Keratinocyte (primary cell): ENCODE results near the gene FCHSD1. TPM values are rescaled to one million over a fixed set of nuclear protein-coding genes. Genes with fewer than 3 reads are reported as not detected.

ENCODE experiments used
- DNase-seq: peaks from one replicate; pipeline ENCODE4 v3.0.0-alpha.2; 2011; ENCODE audit warnings: low read depth, missing footprints, low spot score
- FAIRE-seq: peaks from 2 replicates; lab custom pipeline; 2011; peaks lifted over from hg19 to GRCh38; lab: Jason Lieb, UNC
- H2AFZ ChIP-seq: 2 replicates; pipeline ENCODE4 v1.6.0; 2012; ENCODE audit warnings: low read length, control low read depth, inconsistent platforms; ENCODE audit not compliant: control insufficient read depth
- H3K27ac ChIP-seq: 2 replicates; pipeline ENCODE4 v1.5.1; 2011; ENCODE audit warnings: low read length; ENCODE audit not compliant: control insufficient read depth, insufficient read depth
- H3K27me3 ChIP-seq: 3 replicates; pipeline ENCODE4 v1.6.0; 2011; ENCODE audit warnings: low read length; ENCODE audit not compliant: control insufficient read depth, insufficient read depth; ENCODE audit errors: extremely low read depth
- H3K36me3 ChIP-seq, 2 experiments: 2 replicates in 1 of 2; 3 replicates in 1 of 2; pipeline ENCODE4 v1.5.1; 2011; ENCODE audit warnings: low read length in 2 of 2, mild to moderate bottlenecking in 1 of 2; ENCODE audit not compliant: control insufficient read depth in 2 of 2, insufficient read depth in 2 of 2; ENCODE audit errors: extremely low read depth in 1 of 2
- H3K4me1 ChIP-seq: 3 replicates; pipeline ENCODE4 v1.5.1; 2011; ENCODE audit warnings: low read length; ENCODE audit not compliant: control insufficient read depth, insufficient read depth; ENCODE audit errors: extremely low read depth
- H3K4me2 ChIP-seq: 3 replicates; pipeline ENCODE4 v1.6.0; 2011; ENCODE audit warnings: low read depth, low read length; ENCODE audit not compliant: control insufficient read depth, insufficient read depth; ENCODE audit errors: extremely low read depth
- H3K4me3 ChIP-seq, 3 experiments: fragments of 200-600 bp in 1 of 3; sonication (generic) in 1 of 3; 2 replicates in 2 of 3; 3 replicates in 1 of 3; pipeline ENCODE4 v1.5.1; 2011 to 2016; ENCODE audit warnings: low read length in 3 of 3, mild to moderate bottlenecking in 3 of 3, control low read depth in 2 of 3, inconsistent platforms in 1 of 3, low read depth in 1 of 3, mixed read lengths in 1 of 3, mixed run types in 1 of 3, moderate library complexity in 1 of 3; ENCODE audit not compliant: control insufficient read depth in 2 of 3, insufficient read depth in 2 of 3; ENCODE audit errors: extremely low read depth in 1 of 3
- H3K79me2 ChIP-seq: 2 replicates; pipeline ENCODE4 v1.6.0; 2012; ENCODE audit warnings: low read length; ENCODE audit not compliant: control insufficient read depth, insufficient read depth
- H3K9ac ChIP-seq: 3 replicates; pipeline ENCODE4 v1.6.0; 2011; ENCODE audit warnings: low read length; ENCODE audit not compliant: control insufficient read depth, insufficient read depth; ENCODE audit errors: extremely low read depth
- H3K9me1 ChIP-seq: 3 replicates; pipeline ENCODE4 v1.6.0; 2011; ENCODE audit warnings: low read length; ENCODE audit not compliant: control insufficient read depth, insufficient read depth; ENCODE audit errors: extremely low read depth
- H3K9me3 ChIP-seq: 2 replicates; pipeline ENCODE4 v1.5.1; 2012; ENCODE audit warnings: low read depth, low read length; ENCODE audit not compliant: control insufficient read depth
- H4K20me1 ChIP-seq: 3 replicates; pipeline ENCODE4 v1.6.0; 2011; ENCODE audit warnings: low read length; ENCODE audit not compliant: control insufficient read depth, insufficient read depth; ENCODE audit errors: extremely low read depth
- CTCF ChIP-seq, 3 experiments: IDR thresholded peaks in 1 of 3; conservative IDR thresholded peaks in 1 of 3; optimal IDR thresholded peaks in 1 of 3; 2 replicates in 2 of 3; 3 replicates in 1 of 3; pipeline versions ENCODE3 to v1.5.1; 2011; ENCODE audit warnings: low read length in 3 of 3, mild to moderate bottlenecking in 3 of 3, moderate library complexity in 2 of 3, control low read depth in 1 of 3, inconsistent platforms in 1 of 3; ENCODE audit not compliant: insufficient read depth in 2 of 3; ENCODE audit errors: extremely low read depth in 1 of 3
- EZH2 ChIP-seq: IDR thresholded peaks from one replicate; pipeline ENCODE4 v1.6.1; 2012; ENCODE audit warnings: inconsistent platforms, mild to moderate bottlenecking, low read length, moderate library complexity
- dilution Hi-C: fragments of 300-500 bp; cut with MboI; formaldehyde crosslinking; loops from one replicate; pipeline ENCODE4 v1.7.0; 2020; ENCODE audit warnings: low sequenced_read_pairs; ENCODE audit not compliant: extremely low pct_ligation_motif_present
- polyA plus RNA-seq, 5 experiments: library from polyadenylated mRNA; depleted of rRNA in 3 of 5; stranded (reverse) in 3 of 5; stranded (forward) in 1 of 5; unstranded in 1 of 5; fragments of >200 nt; gene quantifications; 1 replicate in 1 of 5; 2 replicates in 3 of 5; 3 replicates in 1 of 5; pipeline versions ENCODE4 v1.2.1 to v1.2.3, GENCODE V29; 2011 to 2012; ENCODE audit warnings: missing spikeins in 2 of 5, low read depth in 1 of 5, low replicate concordance in 1 of 5

FCHSD1 gene
- polyA plus RNA-seq, 1 donor (not counting 4 experiments of a cell fraction or from before 2014, with no cell fraction given): 13.5 TPM

DNA sequence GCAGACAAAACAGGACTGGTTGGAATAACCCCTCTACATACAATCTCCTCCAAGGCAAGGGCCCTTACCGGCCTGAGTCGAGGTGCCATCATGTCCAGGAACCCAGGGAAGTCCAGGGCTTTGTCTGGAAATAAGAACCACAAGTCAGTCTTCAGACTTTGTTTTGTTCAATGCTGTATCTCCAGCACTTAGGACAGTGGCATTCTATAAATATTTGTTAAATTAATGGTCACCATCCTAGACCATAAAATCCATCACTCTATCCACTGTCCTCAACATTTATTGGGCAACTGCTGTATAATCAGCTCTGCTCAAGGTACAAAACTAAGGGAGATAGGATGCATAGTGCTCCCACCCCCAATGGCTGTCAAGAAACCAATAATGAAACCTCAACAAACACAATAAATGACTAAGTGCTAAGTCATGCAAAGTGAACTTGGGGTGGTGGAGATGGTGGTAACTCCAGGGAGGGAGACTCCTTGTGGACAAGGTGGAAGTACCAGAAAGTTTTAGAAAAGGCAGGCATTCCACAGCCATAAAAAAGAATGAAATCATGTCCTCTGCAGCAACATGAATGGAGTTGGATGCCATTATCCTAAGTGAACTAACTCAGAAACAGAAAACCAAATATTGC, 9.5 kb downstream of the FCHSD1 start:
- no peak for DNase-seq
- H4K20me1 ChIP-seq: peaks cover 3% of the 10 kb centered on the region
- H3K9me3 ChIP-seq: no peaks in the 10 kb centered on the region
- H3K4me3 ChIP-seq: no peak overlapping the region
- TF ChIP-seq CTCF (optimal IDR thresholded peaks at IDR 0.05 in 1 of 3, IDR thresholded peaks at IDR 0.05 in 1 of 3, conservative IDR thresholded peaks at IDR 0.05 in 1 of 3; ENCODE audit: extremely low read depth in 1 of 3, insufficient read depth in 2 of 3, low read length in 3 of 3) (peak; percentile 35 to 65 (median 60)), EZH2 (no peak)
- peaks cover 5 to 8% of the 10 kb centered on the region in 2 experiments for H3K36me3 ChIP-seq
- H3K27ac ChIP-seq: no peak overlapping the region
- no peaks in the 10 kb centered on the region for H3K79me2 ChIP-seq
- dilution Hi-C loops: no loop called here
- peaks cover 2% of the 10 kb centered on the region for H3K9me1 ChIP-seq
- peaks cover 15% of the 10 kb centered on the region for H3K4me1 ChIP-seq
- no peak overlapping the region for H3K9ac ChIP-seq
- H2AFZ ChIP-seq: no peak overlapping the region
- H3K27me3 ChIP-seq: no peaks in the 10 kb centered on the region
- no peak overlapping the region for H3K4me2 ChIP-seq
- peak; percentile 94 for FAIRE-seq

GRCh38 chr5:141640698-141641097, 10.5 kb downstream of the FCHSD1 start:
- peaks cover 2% of the 10 kb centered on the region for H3K9me1 ChIP-seq
- peaks cover 9% of the 10 kb centered on the region for H3K79me2 ChIP-seq
- no peak overlapping the region for H3K4me2 ChIP-seq
- DNase-seq: no peak
- H3K4me3 ChIP-seq: no peak overlapping the region
- H3K36me3 ChIP-seq: peaks cover 5 to 8% of the 10 kb centered on the region in 2 experiments
- H2AFZ ChIP-seq: no peak overlapping the region
- FAIRE-seq: no peak
- TF ChIP-seq EZH2 (no peak), CTCF (optimal IDR thresholded peaks at IDR 0.05 in 1 of 3, IDR thresholded peaks at IDR 0.05 in 1 of 3, conservative IDR thresholded peaks at IDR 0.05 in 1 of 3; ENCODE audit: extremely low read depth in 1 of 3, insufficient read depth in 2 of 3, low read length in 3 of 3) (no peak)
- no peaks in the 10 kb centered on the region for H3K27me3 ChIP-seq
- dilution Hi-C loops: no loop called here
- peaks cover 18% of the 10 kb centered on the region for H3K4me1 ChIP-seq
- no peaks in the 10 kb centered on the region for H3K9me3 ChIP-seq
- H3K9ac ChIP-seq: no peak overlapping the region
- no peak overlapping the region for H3K27ac ChIP-seq
- peaks cover 3% of the 10 kb centered on the region for H4K20me1 ChIP-seq
